ENCODE measurements around the gene GLG1.

The GLG1 gene

DNA sequence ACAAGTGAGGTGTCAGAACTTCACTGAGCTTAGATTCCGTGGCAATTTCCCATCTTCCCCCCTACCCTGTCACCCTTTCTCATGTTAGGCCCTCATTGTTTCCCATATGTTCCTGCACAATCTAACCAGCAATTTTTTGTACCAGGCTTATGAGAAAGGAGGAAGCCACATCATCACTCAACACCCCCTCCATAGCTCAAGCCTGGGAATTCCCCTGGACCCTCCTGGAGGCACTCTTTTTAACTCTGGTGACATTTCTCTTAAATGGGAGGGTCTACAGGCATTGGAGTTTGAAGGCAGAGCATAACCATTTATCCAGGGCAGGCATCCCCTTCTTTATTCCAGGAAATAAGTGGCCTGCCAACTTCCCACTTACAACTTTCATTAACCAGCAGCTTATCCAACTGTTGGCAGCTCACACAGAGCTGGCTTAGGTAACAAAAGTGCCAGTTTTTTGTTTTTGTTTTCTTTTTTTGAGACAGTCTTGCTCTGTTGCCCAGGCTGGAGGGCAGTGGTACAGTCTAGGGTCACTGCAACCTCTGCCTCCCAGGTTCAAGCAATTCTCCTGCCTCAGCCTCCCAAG is 10.4 kb upstream of the GLG1 start:
- H3K4me3 ChIP-seq (ENCODE audit: low read length), result no peak overlapping the region
- no peak for DNase-seq (ENCODE audit: low read depth, low spot score)

GRCh38 chr16:74611721-74612120 is 4.8 kb upstream of the GLG1 start:
- DNase-seq (ENCODE audit: low read depth, low spot score), result no peak
- H3K4me3 ChIP-seq (ENCODE audit: low read length), result no peak overlapping the region

- peak; percentile 99 for DNase-seq (ENCODE audit: low read depth, low spot score)
- H3K4me3 ChIP-seq (ENCODE audit: low read length), result no peak overlapping the region
Observed at GRCh38 chr16:74608944-74609343, 2.0 kb upstream of the GLG1 start.

GRCh38 chr16:74608381-74608780 is 1.5 kb upstream of the GLG1 start:
- DNase-seq (ENCODE audit: low read depth, low spot score), result no peak
- H3K4me3 ChIP-seq (ENCODE audit: low read length), result no peak overlapping the region

DNA sequence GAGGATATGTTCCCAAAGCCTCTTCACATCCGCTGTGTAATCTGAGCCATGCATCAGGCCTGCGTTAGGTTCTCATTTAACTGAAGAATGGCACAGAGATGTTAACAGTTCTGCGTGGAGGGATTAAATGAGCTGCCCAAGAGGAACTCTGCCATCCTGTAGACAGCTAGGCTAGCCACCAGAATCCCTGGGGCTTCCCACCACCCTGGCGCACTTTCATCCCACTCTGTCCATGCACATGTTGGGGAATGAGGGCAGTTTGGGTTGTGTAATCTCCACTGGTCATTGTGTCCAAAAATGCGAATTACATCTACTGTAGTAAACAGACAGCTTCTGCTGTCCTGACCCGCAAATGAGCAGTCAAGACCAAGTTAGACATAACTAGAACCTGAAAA is 1.0 kb upstream of the GLG1 start:
- no peak overlapping the region; the same call in 1 of the 2 replicates for H3K4me3 ChIP-seq (ENCODE audit: low read length)
- no peak for DNase-seq (ENCODE audit: low read depth, low spot score)

- peak overlapping the region; percentile 76 for H3K4me3 ChIP-seq (ENCODE audit: low read length)
- peak; percentile 73 for DNase-seq (ENCODE audit: low read depth, low spot score)
Observed at GRCh38 chr16:74607310-74607961, 522 bp upstream of the GLG1 start.

GRCh38 chr16:74605746-74606520 is 981 bp downstream of the GLG1 start:
- H3K4me3 ChIP-seq (ENCODE audit: low read length), result peak overlapping the region; percentile 76
- DNase-seq (ENCODE audit: low read depth, low spot score), result no peak

DNA sequence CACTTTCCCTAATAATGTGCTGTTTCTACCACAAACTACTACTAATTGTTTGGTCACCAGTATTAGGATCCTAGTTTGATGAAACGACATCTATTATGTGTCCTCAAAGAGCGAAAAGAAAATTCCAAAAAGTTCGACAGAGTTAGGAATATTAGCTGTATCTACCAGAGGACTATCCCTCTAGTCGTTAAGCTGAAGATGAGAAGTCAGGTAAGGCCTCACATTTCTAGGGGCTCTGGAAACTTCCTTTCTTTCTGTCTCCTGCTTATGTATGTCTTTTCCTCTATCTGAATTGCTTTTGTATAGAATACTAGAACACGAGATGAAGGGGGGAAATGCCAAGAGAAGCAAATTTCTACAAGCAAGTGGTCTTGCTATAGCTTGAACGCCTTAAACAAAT is 1.6 kb downstream of the GLG1 start:
- H3K4me3 ChIP-seq (ENCODE audit: low read length), result peak overlapping the region; percentile 76
- no peak for DNase-seq (ENCODE audit: low read depth, low spot score)

- no peak overlapping the region for H3K4me3 ChIP-seq (ENCODE audit: low read length)
- DNase-seq (ENCODE audit: low read depth, low spot score), result no peak
Observed at GRCh38 chr16:74603848-74604247, 3.1 kb downstream of the GLG1 start.

DNA sequence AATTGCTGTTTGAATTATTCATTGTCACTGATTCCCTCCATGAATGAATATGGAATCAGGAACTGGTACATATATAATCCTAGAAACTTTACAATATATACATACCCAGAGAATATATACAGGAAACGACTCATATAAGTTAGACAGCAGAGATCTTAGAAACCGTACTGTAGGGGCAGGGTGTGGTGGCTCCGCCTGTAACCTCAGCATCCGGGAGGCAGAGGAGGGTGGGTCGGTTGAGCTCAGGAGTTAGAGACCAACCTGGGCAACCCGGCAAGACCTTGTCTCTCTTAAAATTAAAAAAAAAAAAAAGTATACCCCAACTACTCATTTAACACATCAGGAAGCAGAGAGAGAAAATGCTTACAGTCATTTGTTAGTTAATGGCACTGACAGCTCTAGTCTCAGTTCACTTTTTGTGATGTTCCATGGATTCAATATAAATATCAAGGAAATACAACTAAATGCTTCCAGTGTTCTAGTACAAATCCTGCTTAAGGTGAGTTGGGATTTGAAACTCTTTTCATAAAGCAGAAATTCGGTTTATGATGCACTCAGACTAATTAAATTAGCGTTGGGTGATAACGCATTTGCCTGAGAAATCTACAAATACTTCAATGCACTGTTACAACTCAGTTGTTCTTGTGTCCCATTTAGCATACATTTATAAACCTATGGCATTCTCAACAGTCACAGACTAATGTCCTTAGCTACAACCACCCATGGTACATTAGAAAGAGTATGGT is 5.6 kb downstream of the GLG1 start:
- peak overlapping the region; percentile 8; the same call in 1 of the 2 replicates for H3K4me3 ChIP-seq (ENCODE audit: low read length)
- DNase-seq (ENCODE audit: low read depth, low spot score), result peak; percentile 84

DNA sequence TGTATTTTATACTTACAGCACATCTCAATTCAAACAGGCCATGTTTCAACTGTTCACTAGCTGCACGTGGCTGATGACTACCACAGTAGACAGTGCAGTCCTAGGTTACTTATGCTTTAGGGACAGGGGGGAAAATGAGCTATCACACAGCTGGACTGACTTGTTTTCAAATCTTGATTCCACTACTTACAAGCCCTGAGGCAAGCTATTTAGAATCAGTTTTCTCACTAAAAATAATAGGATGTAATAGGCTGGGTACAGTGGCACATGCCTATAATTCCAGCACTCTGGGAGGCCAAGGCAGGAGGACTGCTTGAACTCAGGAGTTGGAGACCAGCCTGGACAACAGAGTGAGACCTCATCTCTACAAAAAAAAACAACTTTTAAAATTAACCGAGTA is 10.3 kb downstream of the GLG1 start:
- DNase-seq (ENCODE audit: low read depth, low spot score), result no peak
- H3K4me3 ChIP-seq (ENCODE audit: low read length), result no peak overlapping the region

DNA sequence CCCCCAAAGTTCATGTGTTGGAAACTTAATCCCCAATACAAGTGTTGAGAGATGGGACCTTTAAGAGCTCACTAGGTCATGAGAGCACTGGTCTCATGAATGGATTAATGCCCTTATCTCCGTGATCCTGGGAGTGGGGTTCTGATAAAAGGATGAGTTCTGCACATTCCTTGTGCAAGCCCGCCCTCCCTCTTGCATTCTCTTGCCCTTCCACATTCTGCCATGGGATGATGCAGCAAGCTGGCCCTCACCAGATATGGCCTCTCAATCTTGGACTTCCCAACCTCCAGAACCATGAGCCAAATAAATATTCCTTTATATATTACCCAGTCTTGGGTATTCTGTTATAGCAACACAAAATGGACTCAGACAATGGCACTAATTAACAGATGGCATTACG is 14.1 kb downstream of the GLG1 start:
- H3K4me3 ChIP-seq (ENCODE audit: low read length), result no peak overlapping the region
- DNase-seq (ENCODE audit: low read depth, low spot score), result no peak

- DNase-seq (ENCODE audit: low read depth, low spot score), result no peak
- H3K4me3 ChIP-seq (ENCODE audit: low read length), result no peak overlapping the region
Observed at GRCh38 chr16:74591876-74592650, 14.9 kb downstream of the GLG1 start.

DNA sequence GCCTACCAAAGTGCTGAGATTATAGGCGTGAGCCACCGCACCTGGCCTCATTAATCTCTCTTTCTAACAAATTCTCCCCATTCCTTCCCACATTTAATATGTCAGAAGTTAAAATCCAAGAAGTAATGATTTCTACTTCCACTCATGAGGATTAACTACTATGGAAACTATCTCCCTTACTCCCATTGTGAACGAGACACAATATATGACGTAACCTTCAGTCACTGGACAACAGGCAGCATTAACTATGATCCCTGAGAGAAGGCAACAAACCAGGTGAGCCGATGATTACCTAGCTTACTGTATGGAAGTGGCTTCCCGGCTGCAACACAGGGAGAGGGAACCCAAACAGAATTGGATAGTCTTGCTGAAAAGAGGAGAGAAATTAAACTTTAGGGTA is 20.0 kb downstream of the GLG1 start:
- no peak overlapping the region for H3K4me3 ChIP-seq (ENCODE audit: low read length)

GRCh38 chr16:74585846-74586443 is 21.0 kb downstream of the GLG1 start:
- no peak overlapping the region for H3K4me3 ChIP-seq (ENCODE audit: low read length)
- DNase-seq (ENCODE audit: low read depth, low spot score), result no peak

More for the DNA sequence above, 20.0 kb downstream of the GLG1 start:
- no peak for DNase-seq (ENCODE audit: low read depth, low spot score)

DNA sequence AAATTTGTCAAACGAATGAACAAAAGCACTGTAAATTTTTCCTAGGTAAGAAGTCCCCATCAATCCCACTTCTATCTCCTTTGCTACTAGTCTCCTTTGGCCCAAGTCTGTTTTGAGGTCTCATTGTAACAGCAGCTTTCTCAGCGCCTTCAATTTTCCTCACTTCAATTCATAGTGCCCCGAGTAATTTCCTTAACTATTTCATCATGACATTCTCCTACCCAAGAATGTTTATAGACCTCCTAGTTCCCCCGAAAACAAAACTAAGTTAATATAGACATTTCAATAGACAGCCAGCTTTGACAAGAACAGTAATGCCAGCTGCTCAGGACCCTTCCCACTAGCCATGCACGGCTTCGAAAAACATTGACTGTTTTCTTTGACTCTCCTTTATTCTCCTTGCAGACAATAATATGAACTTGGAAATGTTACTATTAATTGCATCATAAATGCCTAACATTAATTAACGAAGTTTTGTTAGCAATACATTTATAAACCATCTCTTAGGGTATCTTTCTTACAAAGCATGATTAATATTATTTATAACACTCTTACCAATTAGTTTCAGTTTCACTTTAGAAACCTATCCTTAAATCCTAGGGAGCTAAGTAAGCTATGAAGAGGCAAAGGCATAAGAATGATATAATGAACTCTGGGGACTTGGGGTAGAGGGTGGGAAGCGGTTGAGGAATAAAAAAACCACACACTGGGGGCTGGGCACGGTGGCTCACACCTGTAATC is 22.8 kb downstream of the GLG1 start:
- no peak for DNase-seq (ENCODE audit: low read depth, low spot score)
- no peak overlapping the region for H3K4me3 ChIP-seq (ENCODE audit: low read length)

DNA sequence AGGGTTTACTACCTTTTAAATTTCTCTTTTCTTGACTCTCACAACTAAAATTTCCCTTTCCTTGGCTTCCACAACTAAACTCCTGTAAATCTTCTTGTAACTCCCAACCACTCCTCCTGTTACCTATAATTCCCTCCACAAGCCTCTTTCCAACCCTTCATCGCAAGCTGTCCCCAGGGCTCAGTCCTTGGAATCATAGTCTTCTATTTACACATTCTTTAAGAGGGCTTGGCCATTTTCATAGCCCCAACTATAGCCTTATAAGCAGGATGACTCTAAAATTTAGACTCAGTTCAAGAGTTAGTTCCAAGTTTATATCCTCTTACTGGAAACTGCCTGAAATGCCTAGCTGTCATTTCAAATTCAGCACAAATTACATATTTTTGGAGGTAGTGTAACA is 23.9 kb downstream of the GLG1 start:
- H3K4me3 ChIP-seq (ENCODE audit: low read length), result no peak overlapping the region

GRCh38 chr16:74580833-74581232 is 26.1 kb downstream of the GLG1 start:
- no peak overlapping the region for H3K4me3 ChIP-seq (ENCODE audit: low read length)
- no peak for DNase-seq (ENCODE audit: low read depth, low spot score)

More for the DNA sequence above, 23.9 kb downstream of the GLG1 start:
- no peak for DNase-seq (ENCODE audit: low read depth, low spot score)
